ENCODE data around the gene RPA3. TPM values are rescaled to one million over a fixed set of nuclear protein-coding genes. Genes with fewer than 3 reads are reported as not detected.
A peak's percentile ranks its signal among the peaks of the same experiment; 100 is the strongest.

The RPA3 gene
- total and polyA plus RNA-seq, 2 of the 13 experiments (the other 11 are each of a cell fraction or from before 2014, with no cell fraction given), result 38.3 to 154 TPM

- TF ChIP-seq ZNF142 (CRISPR knock-in tag; IDR thresholded peaks at IDR 0.05), result no peak
- peak; percentile 20; the same call in 1 of the 2 replicates for TF ChIP-seq TBX3 (IDR thresholded peaks at IDR 0.05; ENCODE audit: borderline replicate concordance)
- no peak for TF ChIP-seq IKZF1 (IDR thresholded peaks at IDR 0.05)
- TF ChIP-seq, protein P1, sequence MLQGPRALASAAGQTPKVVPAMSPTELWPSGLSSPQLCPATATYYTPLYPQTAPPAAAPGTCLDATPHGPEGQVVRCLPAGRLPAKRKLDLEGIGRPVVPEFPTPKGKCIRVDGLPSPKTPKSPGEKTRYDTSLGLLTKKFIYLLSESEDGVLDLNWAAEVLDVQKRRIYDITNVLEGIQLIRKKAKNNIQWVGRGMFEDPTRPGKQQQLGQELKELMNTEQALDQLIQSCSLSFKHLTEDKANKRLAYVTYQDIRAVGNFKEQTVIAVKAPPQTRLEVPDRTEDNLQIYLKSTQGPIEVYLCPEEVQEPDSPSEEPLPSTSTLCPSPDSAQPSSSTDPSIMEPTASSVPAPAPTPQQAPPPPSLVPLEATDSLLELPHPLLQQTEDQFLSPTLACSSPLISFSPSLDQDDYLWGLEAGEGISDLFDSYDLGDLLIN (CRISPR knock-in tag; IDR thresholded peaks at IDR 0.05; ENCODE audit: borderline replicate concordance), result peak; percentile 88; the same call in 1 of the 2 replicates
- TF ChIP-seq ZNF367 (CRISPR knock-in tag; IDR thresholded peaks at IDR 0.05; ENCODE audit: borderline replicate concordance), result no peak
- TF ChIP-seq, protein P2, sequence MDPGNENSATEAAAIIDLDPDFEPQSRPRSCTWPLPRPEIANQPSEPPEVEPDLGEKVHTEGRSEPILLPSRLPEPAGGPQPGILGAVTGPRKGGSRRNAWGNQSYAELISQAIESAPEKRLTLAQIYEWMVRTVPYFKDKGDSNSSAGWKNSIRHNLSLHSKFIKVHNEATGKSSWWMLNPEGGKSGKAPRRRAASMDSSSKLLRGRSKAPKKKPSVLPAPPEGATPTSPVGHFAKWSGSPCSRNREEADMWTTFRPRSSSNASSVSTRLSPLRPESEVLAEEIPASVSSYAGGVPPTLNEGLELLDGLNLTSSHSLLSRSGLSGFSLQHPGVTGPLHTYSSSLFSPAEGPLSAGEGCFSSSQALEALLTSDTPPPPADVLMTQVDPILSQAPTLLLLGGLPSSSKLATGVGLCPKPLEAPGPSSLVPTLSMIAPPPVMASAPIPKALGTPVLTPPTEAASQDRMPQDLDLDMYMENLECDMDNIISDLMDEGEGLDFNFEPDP (CRISPR knock-in tag; conservative IDR thresholded peaks at IDR 0.05), result no peak
Measured at GRCh38 chr7:7640221-7641128, 77.9 kb downstream of the RPA3 start, which contains the start of gene UMAD1 (continued).

Measured in HepG2 (cell line).